K562 (cell line): Measurements from ENCODE around the gene FAM53B. TPM values are rescaled to one million over a fixed set of nuclear protein-coding genes. Genes with fewer than 3 reads are reported as not detected.

Experiments used
- FOXK2 ChIP-seq, 2 experiments: fragments of 450-650 bp; IDR thresholded peaks in 1 of 2; conservative IDR thresholded peaks in 1 of 2; 2 replicates each; pipeline ENCODE4 v1.6.1; 2016; ENCODE audit warnings: low read depth in 2 of 2, mild to moderate bottlenecking in 1 of 2
- GABPB2 ChIP-seq: fragments of 250-450 bp; sonication (Bioruptor Pico); conservative IDR thresholded peaks from 2 replicates; pipeline ENCODE4 v1.5.1; 2021; ENCODE audit warnings: mild to moderate bottlenecking
- GTF2F1 ChIP-seq: IDR thresholded peaks from 2 replicates; pipeline ENCODE4 v1.6.1; 2011; ENCODE audit warnings: low read depth, low read length, improper control_type of control experiment
- KHSRP ChIP-seq: fragments of 450-650 bp; IDR thresholded peaks from 2 replicates; pipeline ENCODE4 v1.6.1; 2017
- PML ChIP-seq: IDR thresholded peaks from 2 replicates; pipeline ENCODE4 v1.6.1; 2012; ENCODE audit warnings: low read length, inconsistent platforms
- RBM14 ChIP-seq: fragments of 200-400 bp; formaldehyde crosslinking; IDR thresholded peaks from 2 replicates; pipeline ENCODE4 v1.6.1; 2018; ENCODE audit warnings: low read depth, mild to moderate bottlenecking, low read length, moderate library complexity, borderline replicate concordance; ENCODE audit not compliant: insufficient read depth
- ZNF134 ChIP-seq: fragments of 250-450 bp; sonication (Bioruptor Pico); conservative IDR thresholded peaks from 2 replicates; pipeline ENCODE4 v1.4.0; 2020
- ZNF184 ChIP-seq: sonication (generic); formaldehyde crosslinking; IDR thresholded peaks from 2 replicates; pipeline ENCODE4 v1.5.0; 2020; ENCODE audit warnings: missing genetic modification reagents
- polyA plus RNA-seq, 8 experiments: library from polyadenylated mRNA; depleted of rRNA in 4 of 8; stranded (reverse) in 5 of 8; unstranded in 3 of 8; fragments of >200 nt; fragmentation: Nextera tagmentation in 2 of 8; fragmentation: Illumina TruSeq in 1 of 8; extraction: Ambion mirVana in 2 of 8; extraction: Trizol in 1 of 8; gene quantifications; 2 replicates each; pipeline versions ENCODE4 v1.2.1 to v1.2.3, GENCODE V29; 2011 to 2014; ENCODE audit warnings: inconsistent platforms in 1 of 8, missing spikeins in 1 of 8
- total RNA-seq, 7 experiments: library from RNA; depleted of rRNA in 6 of 7; stranded (reverse); fragments of >200 nt in 6 of 7; fragmentation: Illumina TruSeq in 2 of 7; extraction: Trizol in 2 of 7; gene quantifications; 2 replicates each; pipeline versions ENCODE4 v1.2.1 to v1.2.3, GENCODE V29; 2011 to 2021; ENCODE audit warnings: low replicate concordance in 1 of 7
- TF ChIP-seq, protein P1 (sequence below): sonication (generic); formaldehyde crosslinking; IDR thresholded peaks from 2 replicates; pipeline ENCODE4 v1.8.1; 2023; ENCODE audit warnings: mild to moderate bottlenecking, missing genetic modification reagents
- TF ChIP-seq, protein P2 (sequence below): fragments of 250-450 bp; sonication (Bioruptor Pico); IDR thresholded peaks from 2 replicates; pipeline ENCODE4 v1.4.0; 2020; ENCODE audit warnings: mild to moderate bottlenecking, moderate library complexity
- TF ChIP-seq, protein P3 (sequence below), 2 experiments: fragments of 450-650 bp in 1 of 2; sonication (generic) in 1 of 2; formaldehyde crosslinking in 1 of 2; IDR thresholded peaks in 1 of 2; conservative IDR thresholded peaks in 1 of 2; 2 replicates each; pipeline versions ENCODE4 v1.6.1 to v1.8.1; 2016 to 2023; ENCODE audit warnings: mild to moderate bottlenecking in 2 of 2, moderate library complexity in 2 of 2, inconsistent platforms in 1 of 2, missing genetic modification reagents in 1 of 2
- TF ChIP-seq, protein P4 (sequence below): sonication (generic); formaldehyde crosslinking; IDR thresholded peaks from 2 replicates; pipeline ENCODE4 v1.8.1; 2023; ENCODE audit warnings: mild to moderate bottlenecking, missing genetic modification reagents
- TF ChIP-seq, protein P5 (sequence below): fragments of 450-650 bp; IDR thresholded peaks from 2 replicates; pipeline ENCODE4 v1.6.1; 2016
- TF ChIP-seq, protein P6 (sequence below): fragments of 150-350 bp; conservative IDR thresholded peaks from 2 replicates; pipeline ENCODE4 v1.6.1; 2014; ENCODE audit warnings: low read length

Gene FAM53B
- total and polyA plus RNA-seq, 9 of the 15 experiments (the other 6 are each of a cell fraction or from before 2014, with no cell fraction given): 0.03 to 16.5 (median 5.0) TPM

DNA sequence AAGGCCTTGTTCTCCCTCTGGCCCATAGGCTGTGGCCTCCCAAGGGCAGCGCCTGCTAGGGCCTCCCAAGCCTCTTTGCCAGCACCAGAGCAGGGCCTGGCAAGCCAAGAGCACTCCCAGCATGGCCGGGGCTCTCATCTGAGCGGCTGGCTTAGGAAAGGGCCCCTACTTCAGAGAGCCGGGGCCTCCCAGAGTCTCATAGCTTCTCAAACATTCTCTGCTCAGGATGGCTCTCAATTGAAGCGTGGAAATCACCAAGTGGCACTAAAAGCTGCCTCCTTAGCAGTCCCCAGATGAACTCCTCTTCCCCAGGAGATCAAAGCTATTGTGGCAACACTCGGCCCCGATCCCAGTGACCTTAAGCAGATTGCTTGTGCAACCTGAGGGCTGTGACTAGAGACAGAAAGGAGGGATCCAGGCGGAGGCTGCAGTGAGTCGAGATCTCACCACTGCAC is 69.4 kb downstream of the FAM53B start (continued):
- TF ChIP-seq, protein P1, sequence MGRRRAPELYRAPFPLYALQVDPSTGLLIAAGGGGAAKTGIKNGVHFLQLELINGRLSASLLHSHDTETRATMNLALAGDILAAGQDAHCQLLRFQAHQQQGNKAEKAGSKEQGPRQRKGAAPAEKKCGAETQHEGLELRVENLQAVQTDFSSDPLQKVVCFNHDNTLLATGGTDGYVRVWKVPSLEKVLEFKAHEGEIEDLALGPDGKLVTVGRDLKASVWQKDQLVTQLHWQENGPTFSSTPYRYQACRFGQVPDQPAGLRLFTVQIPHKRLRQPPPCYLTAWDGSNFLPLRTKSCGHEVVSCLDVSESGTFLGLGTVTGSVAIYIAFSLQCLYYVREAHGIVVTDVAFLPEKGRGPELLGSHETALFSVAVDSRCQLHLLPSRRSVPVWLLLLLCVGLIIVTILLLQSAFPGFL (CRISPR knock-in tag): no peak
- TF ChIP-seq, protein P2, sequence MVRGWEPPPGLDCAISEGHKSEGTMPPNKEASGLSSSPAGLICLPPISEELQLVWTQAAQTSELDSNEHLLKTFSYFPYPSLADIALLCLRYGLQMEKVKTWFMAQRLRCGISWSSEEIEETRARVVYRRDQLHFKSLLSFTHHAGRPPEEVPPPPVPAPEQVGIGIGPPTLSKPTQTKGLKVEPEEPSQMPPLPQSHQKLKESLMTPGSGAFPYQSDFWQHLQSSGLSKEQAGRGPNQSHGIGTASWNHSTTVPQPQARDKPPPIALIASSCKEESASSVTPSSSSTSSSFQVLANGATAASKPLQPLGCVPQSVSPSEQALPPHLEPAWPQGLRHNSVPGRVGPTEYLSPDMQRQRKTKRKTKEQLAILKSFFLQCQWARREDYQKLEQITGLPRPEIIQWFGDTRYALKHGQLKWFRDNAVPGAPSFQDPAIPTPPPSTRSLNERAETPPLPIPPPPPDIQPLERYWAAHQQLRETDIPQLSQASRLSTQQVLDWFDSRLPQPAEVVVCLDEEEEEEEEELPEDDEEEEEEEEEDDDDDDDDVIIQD (CRISPR knock-in tag): no peak
- TF ChIP-seq, protein P3, sequence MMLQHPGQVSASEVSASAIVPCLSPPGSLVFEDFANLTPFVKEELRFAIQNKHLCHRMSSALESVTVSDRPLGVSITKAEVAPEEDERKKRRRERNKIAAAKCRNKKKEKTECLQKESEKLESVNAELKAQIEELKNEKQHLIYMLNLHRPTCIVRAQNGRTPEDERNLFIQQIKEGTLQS (IDR thresholded peaks at IDR 0.05): no peak
- TF ChIP-seq, protein P3 (CRISPR knock-in tag; conservative IDR thresholded peaks at IDR 0.05): no peak
- TF ChIP-seq ZNF184 (CRISPR knock-in tag): no peak
- TF ChIP-seq GTF2F1: no peak
- TF ChIP-seq RBM14: no peak
- TF ChIP-seq KHSRP: no peak
- TF ChIP-seq, protein P4, sequence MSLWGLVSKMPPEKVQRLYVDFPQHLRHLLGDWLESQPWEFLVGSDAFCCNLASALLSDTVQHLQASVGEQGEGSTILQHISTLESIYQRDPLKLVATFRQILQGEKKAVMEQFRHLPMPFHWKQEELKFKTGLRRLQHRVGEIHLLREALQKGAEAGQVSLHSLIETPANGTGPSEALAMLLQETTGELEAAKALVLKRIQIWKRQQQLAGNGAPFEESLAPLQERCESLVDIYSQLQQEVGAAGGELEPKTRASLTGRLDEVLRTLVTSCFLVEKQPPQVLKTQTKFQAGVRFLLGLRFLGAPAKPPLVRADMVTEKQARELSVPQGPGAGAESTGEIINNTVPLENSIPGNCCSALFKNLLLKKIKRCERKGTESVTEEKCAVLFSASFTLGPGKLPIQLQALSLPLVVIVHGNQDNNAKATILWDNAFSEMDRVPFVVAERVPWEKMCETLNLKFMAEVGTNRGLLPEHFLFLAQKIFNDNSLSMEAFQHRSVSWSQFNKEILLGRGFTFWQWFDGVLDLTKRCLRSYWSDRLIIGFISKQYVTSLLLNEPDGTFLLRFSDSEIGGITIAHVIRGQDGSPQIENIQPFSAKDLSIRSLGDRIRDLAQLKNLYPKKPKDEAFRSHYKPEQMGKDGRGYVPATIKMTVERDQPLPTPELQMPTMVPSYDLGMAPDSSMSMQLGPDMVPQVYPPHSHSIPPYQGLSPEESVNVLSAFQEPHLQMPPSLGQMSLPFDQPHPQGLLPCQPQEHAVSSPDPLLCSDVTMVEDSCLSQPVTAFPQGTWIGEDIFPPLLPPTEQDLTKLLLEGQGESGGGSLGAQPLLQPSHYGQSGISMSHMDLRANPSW (CRISPR knock-in tag): no peak
- no peak for TF ChIP-seq FOXK2 (conservative IDR thresholded peaks at IDR 0.05 in 1 of 2, IDR thresholded peaks at IDR 0.05 in 1 of 2; ENCODE audit: low read depth in 2 of 2)
- no peak for TF ChIP-seq GABPB2
- TF ChIP-seq ZNF134 (CRISPR knock-in tag): no peak
- TF ChIP-seq, protein P5, sequence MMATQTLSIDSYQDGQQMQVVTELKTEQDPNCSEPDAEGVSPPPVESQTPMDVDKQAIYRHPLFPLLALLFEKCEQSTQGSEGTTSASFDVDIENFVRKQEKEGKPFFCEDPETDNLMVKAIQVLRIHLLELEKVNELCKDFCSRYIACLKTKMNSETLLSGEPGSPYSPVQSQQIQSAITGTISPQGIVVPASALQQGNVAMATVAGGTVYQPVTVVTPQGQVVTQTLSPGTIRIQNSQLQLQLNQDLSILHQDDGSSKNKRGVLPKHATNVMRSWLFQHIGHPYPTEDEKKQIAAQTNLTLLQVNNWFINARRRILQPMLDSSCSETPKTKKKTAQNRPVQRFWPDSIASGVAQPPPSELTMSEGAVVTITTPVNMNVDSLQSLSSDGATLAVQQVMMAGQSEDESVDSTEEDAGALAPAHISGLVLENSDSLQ: no peak
- TF ChIP-seq, protein P6, sequence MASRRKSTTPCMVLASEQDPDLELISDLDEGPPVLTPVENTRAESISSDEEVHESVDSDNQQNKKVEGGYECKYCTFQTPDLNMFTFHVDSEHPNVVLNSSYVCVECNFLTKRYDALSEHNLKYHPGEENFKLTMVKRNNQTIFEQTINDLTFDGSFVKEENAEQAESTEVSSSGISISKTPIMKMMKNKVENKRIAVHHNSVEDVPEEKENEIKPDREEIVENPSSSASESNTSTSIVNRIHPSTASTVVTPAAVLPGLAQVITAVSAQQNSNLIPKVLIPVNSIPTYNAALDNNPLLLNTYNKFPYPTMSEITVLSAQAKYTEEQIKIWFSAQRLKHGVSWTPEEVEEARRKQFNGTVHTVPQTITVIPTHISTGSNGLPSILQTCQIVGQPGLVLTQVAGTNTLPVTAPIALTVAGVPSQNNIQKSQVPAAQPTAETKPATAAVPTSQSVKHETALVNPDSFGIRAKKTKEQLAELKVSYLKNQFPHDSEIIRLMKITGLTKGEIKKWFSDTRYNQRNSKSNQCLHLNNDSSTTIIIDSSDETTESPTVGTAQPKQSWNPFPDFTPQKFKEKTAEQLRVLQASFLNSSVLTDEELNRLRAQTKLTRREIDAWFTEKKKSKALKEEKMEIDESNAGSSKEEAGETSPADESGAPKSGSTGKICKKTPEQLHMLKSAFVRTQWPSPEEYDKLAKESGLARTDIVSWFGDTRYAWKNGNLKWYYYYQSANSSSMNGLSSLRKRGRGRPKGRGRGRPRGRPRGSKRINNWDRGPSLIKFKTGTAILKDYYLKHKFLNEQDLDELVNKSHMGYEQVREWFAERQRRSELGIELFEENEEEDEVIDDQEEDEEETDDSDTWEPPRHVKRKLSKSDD: no peak
- no peak for TF ChIP-seq PML
